ENCODE data around the gene DPP4.

Gene DPP4

GRCh38 chr2:162017233-162017632 lies 56.8 kb downstream of the DPP4 start:
- DNase-seq (ENCODE audit: low read depth): no peak

- DNase-seq (ENCODE audit: low read depth): no peak
Measured at GRCh38 chr2:162016080-162016479, 57.9 kb downstream of the DPP4 start.

- DNase-seq (ENCODE audit: low read depth): no peak
Measured at GRCh38 chr2:162014751-162015150, 59.3 kb downstream of the DPP4 start.

- no peak for DNase-seq (ENCODE audit: low read depth)
Measured at GRCh38 chr2:162013514-162014475, 60.2 kb downstream of the DPP4 start.

- no peak for DNase-seq (ENCODE audit: low read depth)
Measured at GRCh38 chr2:162012565-162013058, 61.4 kb downstream of the DPP4 start.

- peak; percentile 20 for DNase-seq (ENCODE audit: low read depth)
Measured at GRCh38 chr2:162011706-162012564, 62.1 kb downstream of the DPP4 start.

GRCh38 chr2:162009543-162009942 lies 64.5 kb downstream of the DPP4 start:
- DNase-seq (ENCODE audit: low read depth): no peak

- DNase-seq (ENCODE audit: low read depth): no peak
Measured at GRCh38 chr2:162007447-162008040, 66.5 kb downstream of the DPP4 start.

GRCh38 chr2:162006337-162006736 lies 67.7 kb downstream of the DPP4 start:
- DNase-seq (ENCODE audit: low read depth): no peak

GRCh38 chr2:162004031-162004430 lies 70.0 kb downstream of the DPP4 start:
- DNase-seq (ENCODE audit: low read depth): no peak

GRCh38 chr2:162002623-162003235 lies 71.3 kb downstream of the DPP4 start:
- DNase-seq (ENCODE audit: low read depth): no peak

GRCh38 chr2:162000431-162000830 lies 73.6 kb downstream of the DPP4 start:
- DNase-seq (ENCODE audit: low read depth): no peak

- DNase-seq (ENCODE audit: low read depth): no peak
Measured at GRCh38 chr2:161999321-161999720, 74.7 kb downstream of the DPP4 start.

- no peak for DNase-seq (ENCODE audit: low read depth)
Measured at GRCh38 chr2:161998857-161999256, 75.2 kb downstream of the DPP4 start.

- no peak for DNase-seq (ENCODE audit: low read depth)
Measured at GRCh38 chr2:161997916-161998471, 76.0 kb downstream of the DPP4 start.

GRCh38 chr2:161995553-161996016 lies 78.4 kb downstream of the DPP4 start:
- no peak for DNase-seq (ENCODE audit: low read depth)

- no peak for DNase-seq (ENCODE audit: low read depth)
Measured at GRCh38 chr2:161994761-161995520, 79.1 kb downstream of the DPP4 start.

- no peak for DNase-seq (ENCODE audit: low read depth)
Measured at GRCh38 chr2:161992531-161992930, 81.5 kb downstream of the DPP4 start.

- DNase-seq (ENCODE audit: low read depth): no peak
Measured at GRCh38 chr2:161991991-161992390, 82.0 kb downstream of the DPP4 start.

- DNase-seq (ENCODE audit: low read depth): no peak
Measured at GRCh38 chr2:161990741-161991140, 83.3 kb downstream of the DPP4 start.

GRCh38 chr2:161990036-161990435 lies 84.0 kb downstream of the DPP4 start:
- DNase-seq (ENCODE audit: low read depth): no peak

Measured in T-helper 22 cell (primary cell).